ENCODE measurements around the gene BRMS1L.
"Not testable (repeated sequence)": the region's sequence is repeated elsewhere in the genome, so short reads cannot be mapped to it uniquely, and the experiment has no call there.

BRMS1L gene

GRCh38 chr14:35826218-35826951 is at the start of gene BRMS1L:
TSS of gene BRMS1L (plus strand) at chr14:35826338. CDS start at chr14:35826517, 179 bp downstream.
- peak; percentile 97 for DNase-seq (ENCODE audit: low spot score)
- ChIA-PET POLR2A (ENCODE audit: low non-redundant PET) (interaction anchor here (0.6 kb wide), 3 partner anchors 15 to 1080 kb away, joined by 3 to 8 read pairs (median 3); no protein-coding TSS in a partner anchor), CTCF (interaction anchor here (0.6 to 1.3 kb wide), 3 partner anchors 8 to 293 kb away, joined by 3 to 4 read pairs (median 4); partner anchors contain the start of gene INSM2)
- TF ChIP-seq CTCF (conservative IDR thresholded peaks at IDR 0.05; ENCODE audit: low read depth): no peak
- peak within 1 kb of the TSS; percentile 98 for H3K27ac ChIP-seq

GRCh38 chr14:35776823-35777222 is 49.3 kb upstream of the BRMS1L start:
- no peak for TF ChIP-seq CTCF (conservative IDR thresholded peaks at IDR 0.05; ENCODE audit: low read depth)
- no peak overlapping the region for H3K27ac ChIP-seq
- DNase-seq (ENCODE audit: low spot score): no peak
- ChIA-PET CTCF (no interaction called here), POLR2A (ENCODE audit: low non-redundant PET) (no interaction called here)

- CTCF ChIA-PET: interaction anchor here (0.7 kb wide), 1 partner anchor 30 kb away, joined by 6 read pairs; no protein-coding TSS in a partner anchor
- H3K27ac ChIP-seq; DNase-seq (ENCODE audit: low spot score); POLR2A ChIA-PET (ENCODE audit: low non-redundant PET): not testable (repeated sequence)
Observed at GRCh38 chr14:35777550-35777949, 48.6 kb upstream of the BRMS1L start.

- no peak overlapping the region for H3K27ac ChIP-seq
- POLR2A ChIA-PET (ENCODE audit: low non-redundant PET): no interaction called here
- TF ChIP-seq CTCF (conservative IDR thresholded peaks at IDR 0.05; ENCODE audit: low read depth): no peak
- CTCF ChIA-PET: no interaction called here
- no peak for DNase-seq (ENCODE audit: low spot score)
Observed at GRCh38 chr14:35779368-35779767, 46.8 kb upstream of the BRMS1L start.

- DNase-seq (ENCODE audit: low spot score): no peak
- no peak overlapping the region for H3K27ac ChIP-seq
- no peak for TF ChIP-seq CTCF (conservative IDR thresholded peaks at IDR 0.05; ENCODE audit: low read depth)
- ChIA-PET POLR2A (ENCODE audit: low non-redundant PET) (no interaction called here), CTCF (no interaction called here)
Observed at GRCh38 chr14:35783699-35784098, 42.4 kb upstream of the BRMS1L start.

GRCh38 chr14:35786856-35787255 is 39.3 kb upstream of the BRMS1L start:
- CTCF ChIA-PET: no interaction called here
- no peak for DNase-seq (ENCODE audit: low spot score)
- no peak overlapping the region for H3K27ac ChIP-seq
- POLR2A ChIA-PET (ENCODE audit: low non-redundant PET): interaction anchor here (0.7 kb wide), 1 partner anchor 64 kb away, joined by 4 read pairs; no protein-coding TSS in a partner anchor
- TF ChIP-seq CTCF (conservative IDR thresholded peaks at IDR 0.05; ENCODE audit: low read depth): no peak

- DNase-seq (ENCODE audit: low spot score): no peak
- CTCF ChIA-PET: no interaction called here
Observed at GRCh38 chr14:35789651-35790050, 36.5 kb upstream of the BRMS1L start.

More at GRCh38 chr14:35789651-35790050, 36.5 kb upstream of the BRMS1L start:
- no peak overlapping the region for H3K27ac ChIP-seq
- POLR2A ChIA-PET (ENCODE audit: low non-redundant PET): no interaction called here
- no peak for TF ChIP-seq CTCF (conservative IDR thresholded peaks at IDR 0.05; ENCODE audit: low read depth)
